HepG2 (cell line): ENCODE measurements around the gene CDKN3. TPM values are rescaled to one million over a fixed set of nuclear protein-coding genes. Genes with fewer than 3 reads are reported as not detected.
A peak's percentile ranks its signal among the peaks of the same experiment; 100 is the strongest.

ENCODE experiments used
- ARID2 ChIP-seq: sonication (generic); formaldehyde crosslinking; IDR thresholded peaks from 2 replicates; pipeline ENCODE4 v1.8.1; 2022; ENCODE audit warnings: mild to moderate bottlenecking, missing genetic modification reagents, borderline replicate concordance
- ATF7 ChIP-seq, 2 experiments: fragments of 450-650 bp in 1 of 2; sonication (generic) in 1 of 2; formaldehyde crosslinking in 1 of 2; IDR thresholded peaks; 2 replicates each; pipeline versions ENCODE4 v1.4.0 to v1.6.1; 2016 to 2020; ENCODE audit warnings: antibody characterized with exemption in 1 of 2, mild to moderate bottlenecking in 1 of 2, missing genetic modification reagents in 1 of 2
- DMAP1 ChIP-seq: IDR thresholded peaks from 2 replicates; pipeline ENCODE4 v1.6.1; 2016
- GLMP ChIP-seq: sonication (generic); formaldehyde crosslinking; IDR thresholded peaks from 2 replicates; pipeline ENCODE4 v1.9.0; 2021; ENCODE audit warnings: missing genetic modification reagents, mild to moderate bottlenecking, borderline replicate concordance
- KLF15 ChIP-seq: sonication (generic); formaldehyde crosslinking; IDR thresholded peaks from 2 replicates; pipeline ENCODE4 v1.8.1; 2023; ENCODE audit warnings: borderline replicate concordance, mild to moderate bottlenecking, inconsistent platforms, missing genetic modification reagents, mixed read lengths
- MAFF ChIP-seq: IDR thresholded peaks from 2 replicates; pipeline ENCODE4 v1.6.1; 2011; ENCODE audit warnings: low read depth, low read length, improper control_type of control experiment
- NFIC ChIP-seq: IDR thresholded peaks from 2 replicates; pipeline ENCODE4 v1.6.1; 2012; ENCODE audit warnings: mild to moderate bottlenecking, low read length, inconsistent platforms
- PCBP2 ChIP-seq: fragments of 200-400 bp; formaldehyde crosslinking; optimal IDR thresholded peaks from 2 replicates; pipeline ENCODE3; 2018; ENCODE audit warnings: low read length, low read depth; ENCODE audit not compliant: poor library complexity, severe bottlenecking
- RBAK ChIP-seq: sonication (generic); formaldehyde crosslinking; IDR thresholded peaks from 2 replicates; pipeline ENCODE4 v1.5.1; 2020; ENCODE audit warnings: mild to moderate bottlenecking, missing genetic modification reagents
- RFX3 ChIP-seq: IDR thresholded peaks from 2 replicates; pipeline ENCODE4 v1.6.1; 2016; ENCODE audit warnings: missing biosample characterization, missing genetic modification reagents
- SRSF1 ChIP-seq: fragments of 200-400 bp; formaldehyde crosslinking; optimal IDR thresholded peaks from 2 replicates; pipeline ENCODE3; 2017; ENCODE audit warnings: mild to moderate bottlenecking, low read depth, low read length, moderate library complexity
- STAG1 ChIP-seq: sonication (generic); formaldehyde crosslinking; IDR thresholded peaks from 2 replicates; pipeline ENCODE4 v1.4.0; 2020; ENCODE audit warnings: missing genetic modification reagents
- STAT5B ChIP-seq: sonication (generic); formaldehyde crosslinking; IDR thresholded peaks from 2 replicates; pipeline ENCODE4 v1.4.0; 2020; ENCODE audit warnings: missing genetic modification reagents
- TARDBP ChIP-seq: sonication (generic); formaldehyde crosslinking; IDR thresholded peaks from 2 replicates; pipeline ENCODE4 v1.8.0; 2022; ENCODE audit warnings: mild to moderate bottlenecking, missing genetic modification reagents
- THAP9 ChIP-seq: sonication (generic); formaldehyde crosslinking; IDR thresholded peaks from 2 replicates; pipeline ENCODE4; 2020; ENCODE audit warnings: missing genetic modification reagents, mild to moderate bottlenecking, borderline replicate concordance
- ZNF207 ChIP-seq: fragments of 450-650 bp; IDR thresholded peaks from 2 replicates; pipeline ENCODE4 v1.6.1; 2016; ENCODE audit warnings: antibody characterized with exemption, borderline replicate concordance
- polyA plus RNA-seq, 8 experiments: library from polyadenylated mRNA; depleted of rRNA in 3 of 8; stranded (reverse) in 7 of 8; unstranded in 1 of 8; fragments of >200 nt; fragmentation: Illumina TruSeq in 4 of 8; extraction: Trizol in 4 of 8; gene quantifications; 2 replicates each; pipeline versions ENCODE4 v1.2.1 to v1.2.3, GENCODE V29; 2011 to 2016; ENCODE audit warnings: low read depth in 4 of 8, missing spikeins in 1 of 8, mixed read lengths in 1 of 8; ENCODE audit not compliant: insufficient read depth in 1 of 8
- total RNA-seq, 5 experiments: library from RNA; depleted of rRNA; stranded (reverse); fragments of >200 nt; fragmentation: Illumina TruSeq; extraction: Trizol; gene quantifications; 2 replicates each; pipeline ENCODE4 v1.2.3, GENCODE V29; 2016; ENCODE audit warnings: low read depth in 1 of 5
- TF ChIP-seq, protein P1 (sequence below): sonication (generic); formaldehyde crosslinking; IDR thresholded peaks from 2 replicates; pipeline ENCODE4 v1.8.1; 2022; ENCODE audit warnings: low read depth, mild to moderate bottlenecking, missing genetic modification reagents
- TF ChIP-seq, protein P2 (sequence below): sonication (generic); formaldehyde crosslinking; IDR thresholded peaks from 2 replicates; pipeline ENCODE4 v1.5.0; 2020; ENCODE audit warnings: mild to moderate bottlenecking, missing genetic modification reagents, borderline replicate concordance
- TF ChIP-seq, protein P3 (sequence below): IDR thresholded peaks from 2 replicates; pipeline ENCODE4 v1.6.1; 2016

CDKN3 gene
- total and polyA plus RNA-seq, 2 of the 13 experiments (the other 11 are each of a cell fraction or from before 2014, with no cell fraction given) = 63.0 to 88.9 TPM

DNA sequence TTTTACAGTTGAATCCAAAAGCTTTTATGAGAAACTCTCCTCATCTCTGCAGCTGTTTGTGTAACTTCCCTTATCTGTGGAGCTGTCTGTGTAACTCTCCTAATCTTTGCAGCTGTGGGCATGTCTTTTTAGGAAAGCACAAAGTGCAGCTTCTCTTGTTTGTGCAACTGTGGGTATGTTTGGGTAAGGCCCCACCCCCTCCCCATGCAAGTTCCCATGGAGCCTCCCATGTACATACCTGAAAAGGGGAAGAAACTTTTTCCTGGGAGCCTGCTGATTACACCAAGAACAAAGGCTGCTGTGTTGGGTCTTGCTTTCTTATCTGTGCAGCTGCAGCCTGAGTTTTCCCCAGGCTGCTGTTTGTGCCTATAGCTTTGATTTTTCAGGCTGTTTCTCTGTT lies 42.7 kb upstream of the CDKN3 start (continued):
- TF ChIP-seq STAG1 (no peak; the same call in 1 of the 2 replicates), SRSF1 (no peak), NFIC (peak; percentile 95), ATF7 (IDR thresholded peaks at IDR 0.05) (no peak), ATF7 (CRISPR knock-in tag; IDR thresholded peaks at IDR 0.05) (no peak; the same call in 1 of the 2 replicates), PCBP2 (no peak), DMAP1 (CRISPR knock-in tag) (peak; percentile 72), STAT5B (CRISPR knock-in tag) (no peak), TARDBP (peak; percentile 94), RFX3 (peak; percentile 54), ZNF207 (no peak), KLF15 (no peak), THAP9 (CRISPR knock-in tag) (no peak), RBAK (CRISPR knock-in tag) (no peak), MAFF (no peak), ARID2 (CRISPR knock-in tag) (no peak), GLMP (CRISPR knock-in tag) (no peak)
- TF ChIP-seq, protein P1, sequence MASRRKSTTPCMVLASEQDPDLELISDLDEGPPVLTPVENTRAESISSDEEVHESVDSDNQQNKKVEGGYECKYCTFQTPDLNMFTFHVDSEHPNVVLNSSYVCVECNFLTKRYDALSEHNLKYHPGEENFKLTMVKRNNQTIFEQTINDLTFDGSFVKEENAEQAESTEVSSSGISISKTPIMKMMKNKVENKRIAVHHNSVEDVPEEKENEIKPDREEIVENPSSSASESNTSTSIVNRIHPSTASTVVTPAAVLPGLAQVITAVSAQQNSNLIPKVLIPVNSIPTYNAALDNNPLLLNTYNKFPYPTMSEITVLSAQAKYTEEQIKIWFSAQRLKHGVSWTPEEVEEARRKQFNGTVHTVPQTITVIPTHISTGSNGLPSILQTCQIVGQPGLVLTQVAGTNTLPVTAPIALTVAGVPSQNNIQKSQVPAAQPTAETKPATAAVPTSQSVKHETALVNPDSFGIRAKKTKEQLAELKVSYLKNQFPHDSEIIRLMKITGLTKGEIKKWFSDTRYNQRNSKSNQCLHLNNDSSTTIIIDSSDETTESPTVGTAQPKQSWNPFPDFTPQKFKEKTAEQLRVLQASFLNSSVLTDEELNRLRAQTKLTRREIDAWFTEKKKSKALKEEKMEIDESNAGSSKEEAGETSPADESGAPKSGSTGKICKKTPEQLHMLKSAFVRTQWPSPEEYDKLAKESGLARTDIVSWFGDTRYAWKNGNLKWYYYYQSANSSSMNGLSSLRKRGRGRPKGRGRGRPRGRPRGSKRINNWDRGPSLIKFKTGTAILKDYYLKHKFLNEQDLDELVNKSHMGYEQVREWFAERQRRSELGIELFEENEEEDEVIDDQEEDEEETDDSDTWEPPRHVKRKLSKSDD (CRISPR knock-in tag) = peak; percentile 66; the same call in 1 of the 2 replicates
- TF ChIP-seq, protein P2, sequence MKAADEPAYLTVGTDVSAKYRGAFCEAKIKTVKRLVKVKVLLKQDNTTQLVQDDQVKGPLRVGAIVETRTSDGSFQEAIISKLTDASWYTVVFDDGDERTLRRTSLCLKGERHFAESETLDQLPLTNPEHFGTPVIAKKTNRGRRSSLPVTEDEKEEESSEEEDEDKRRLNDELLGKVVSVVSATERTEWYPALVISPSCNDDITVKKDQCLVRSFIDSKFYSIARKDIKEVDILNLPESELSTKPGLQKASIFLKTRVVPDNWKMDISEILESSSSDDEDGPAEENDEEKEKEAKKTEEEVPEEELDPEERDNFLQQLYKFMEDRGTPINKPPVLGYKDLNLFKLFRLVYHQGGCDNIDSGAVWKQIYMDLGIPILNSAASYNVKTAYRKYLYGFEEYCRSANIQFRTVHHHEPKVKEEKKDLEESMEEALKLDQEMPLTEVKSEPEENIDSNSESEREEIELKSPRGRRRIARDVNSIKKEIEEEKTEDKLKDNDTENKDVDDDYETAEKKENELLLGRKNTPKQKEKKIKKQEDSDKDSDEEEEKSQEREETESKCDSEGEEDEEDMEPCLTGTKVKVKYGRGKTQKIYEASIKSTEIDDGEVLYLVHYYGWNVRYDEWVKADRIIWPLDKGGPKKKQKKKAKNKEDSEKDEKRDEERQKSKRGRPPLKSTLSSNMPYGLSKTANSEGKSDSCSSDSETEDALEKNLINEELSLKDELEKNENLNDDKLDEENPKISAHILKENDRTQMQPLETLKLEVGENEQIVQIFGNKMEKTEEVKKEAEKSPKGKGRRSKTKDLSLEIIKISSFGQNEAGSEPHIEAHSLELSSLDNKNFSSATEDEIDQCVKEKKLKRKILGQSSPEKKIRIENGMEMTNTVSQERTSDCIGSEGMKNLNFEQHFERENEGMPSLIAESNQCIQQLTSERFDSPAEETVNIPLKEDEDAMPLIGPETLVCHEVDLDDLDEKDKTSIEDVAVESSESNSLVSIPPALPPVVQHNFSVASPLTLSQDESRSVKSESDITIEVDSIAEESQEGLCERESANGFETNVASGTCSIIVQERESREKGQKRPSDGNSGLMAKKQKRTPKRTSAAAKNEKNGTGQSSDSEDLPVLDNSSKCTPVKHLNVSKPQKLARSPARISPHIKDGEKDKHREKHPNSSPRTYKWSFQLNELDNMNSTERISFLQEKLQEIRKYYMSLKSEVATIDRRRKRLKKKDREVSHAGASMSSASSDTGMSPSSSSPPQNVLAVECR (CRISPR knock-in tag) = peak; percentile 73; the same call in 1 of the 2 replicates
- TF ChIP-seq, protein P3, sequence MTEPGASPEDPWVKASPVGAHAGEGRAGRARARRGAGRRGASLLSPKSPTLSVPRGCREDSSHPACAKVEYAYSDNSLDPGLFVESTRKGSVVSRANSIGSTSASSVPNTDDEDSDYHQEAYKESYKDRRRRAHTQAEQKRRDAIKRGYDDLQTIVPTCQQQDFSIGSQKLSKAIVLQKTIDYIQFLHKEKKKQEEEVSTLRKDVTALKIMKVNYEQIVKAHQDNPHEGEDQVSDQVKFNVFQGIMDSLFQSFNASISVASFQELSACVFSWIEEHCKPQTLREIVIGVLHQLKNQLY (CRISPR knock-in tag) = peak; percentile 82
